Ramos (cell line): ENCODE results near the gene NCF4.

Experiments used
- in situ Hi-C: fragments of 300-500 bp; cut with MboI; formaldehyde crosslinking; loops from one replicate; pipeline ENCODE4 v1.14.3; 2022; ENCODE audit warnings: low sequenced_read_pairs; ENCODE audit not compliant: unreplicated experiment

The NCF4 gene

DNA sequence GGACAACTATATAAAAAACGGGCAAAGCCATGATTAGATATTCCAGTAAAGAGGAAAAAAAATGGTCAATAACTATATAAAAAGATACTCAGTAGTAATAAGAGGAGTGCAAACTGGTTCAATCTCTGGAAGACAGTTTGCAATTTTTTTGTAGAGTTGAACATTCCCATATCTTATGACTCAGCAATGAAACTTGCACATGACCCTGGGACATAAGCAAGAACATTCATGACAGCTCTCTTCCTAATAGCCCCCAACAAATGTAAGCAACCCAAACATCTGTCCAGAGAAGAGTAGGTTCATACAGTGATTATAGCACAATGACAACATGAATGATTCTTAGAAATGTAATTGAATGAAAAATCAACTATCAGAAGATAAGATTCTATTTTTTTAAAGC lies 30.8 kb downstream of the NCF4 start:
- in situ Hi-C loops = no loop called here

DNA sequence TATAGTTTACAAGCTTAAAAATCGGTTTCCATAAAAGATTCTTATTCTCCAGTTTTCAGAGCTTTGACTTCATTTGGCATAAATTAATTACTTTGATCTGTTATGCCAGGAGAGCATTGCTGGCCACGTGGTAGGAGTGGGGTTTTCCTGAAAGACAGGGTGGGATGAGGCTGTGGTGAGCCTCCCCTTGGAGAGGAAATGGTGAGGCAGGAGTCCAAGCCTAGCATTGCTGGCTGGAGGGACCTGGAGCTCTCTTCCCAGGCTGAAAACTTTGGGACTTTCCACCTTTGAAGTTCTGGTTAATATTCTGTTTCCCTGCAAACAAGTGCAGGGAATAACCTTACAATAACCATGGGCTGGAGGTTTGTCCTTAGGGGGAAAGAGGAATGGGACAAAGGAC lies 31.5 kb downstream of the NCF4 start:
- in situ Hi-C loops = no loop called here

- in situ Hi-C loops = no loop called here
Measured at GRCh38 chr22:36893262-36893661, 32.5 kb downstream of the NCF4 start.

DNA sequence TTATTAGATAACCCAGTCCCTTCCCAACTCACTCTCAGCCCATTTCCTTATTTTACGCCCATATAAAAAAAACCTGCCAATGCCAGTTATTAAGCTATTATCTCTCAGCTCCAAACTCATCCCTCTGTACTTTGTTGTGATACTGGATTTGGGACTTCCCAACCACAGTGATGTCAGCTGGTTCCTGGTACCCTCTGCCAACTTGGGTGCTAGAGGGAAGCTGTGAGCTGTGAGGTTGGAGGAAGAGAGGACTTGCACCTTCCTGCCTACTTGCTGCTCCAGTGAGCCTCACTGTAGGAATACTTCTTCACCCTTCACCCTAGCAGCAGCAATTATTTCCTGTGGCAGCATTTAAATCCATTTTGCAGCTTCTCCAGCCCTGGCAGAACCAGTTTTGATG lies 33.5 kb downstream of the NCF4 start:
- in situ Hi-C loops = no loop called here

DNA sequence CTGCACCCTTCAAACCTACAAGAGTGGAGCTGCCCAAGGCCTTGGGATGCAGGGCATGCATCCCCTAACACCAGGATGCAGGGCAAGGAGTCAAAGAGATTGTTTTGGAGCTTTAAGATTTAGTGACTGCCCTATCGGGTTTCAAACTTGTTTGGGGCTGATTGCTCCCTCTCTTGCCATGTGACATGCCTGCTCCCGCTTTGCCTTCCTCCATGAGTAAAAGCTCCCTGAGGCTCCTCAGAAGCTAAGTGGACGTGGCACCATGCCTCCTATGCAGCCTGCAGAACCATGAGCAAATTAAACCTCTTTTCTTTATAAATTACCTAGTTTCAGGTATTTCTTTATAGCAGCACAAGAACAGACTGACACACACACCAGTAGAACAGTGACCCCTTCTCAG lies 36.8 kb downstream of the NCF4 start:
- in situ Hi-C loops = no loop called here

DNA sequence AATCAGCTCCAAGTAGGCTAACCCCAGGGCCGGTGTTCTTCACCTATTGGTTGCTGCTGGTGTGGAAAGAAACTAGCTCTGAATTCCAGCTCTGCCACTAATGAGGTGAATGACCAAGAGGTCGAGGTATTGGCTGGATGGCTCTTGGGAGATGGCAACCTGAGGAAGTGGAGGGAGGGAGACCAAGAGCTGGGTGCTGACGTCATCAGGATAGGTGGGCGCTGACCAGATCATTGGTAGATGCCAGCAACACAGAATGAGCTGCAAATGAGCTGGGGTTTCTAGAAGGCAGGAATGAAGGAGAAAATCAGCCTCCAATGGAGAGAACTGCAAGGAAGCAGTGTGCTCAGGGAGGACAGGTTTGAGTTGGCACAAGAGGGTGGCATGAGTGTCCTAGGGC lies 37.9 kb downstream of the NCF4 start:
- in situ Hi-C loops = no loop called here

GRCh38 chr22:36899498-36899897 lies 38.7 kb downstream of the NCF4 start:
- in situ Hi-C loops = no loop called here

DNA sequence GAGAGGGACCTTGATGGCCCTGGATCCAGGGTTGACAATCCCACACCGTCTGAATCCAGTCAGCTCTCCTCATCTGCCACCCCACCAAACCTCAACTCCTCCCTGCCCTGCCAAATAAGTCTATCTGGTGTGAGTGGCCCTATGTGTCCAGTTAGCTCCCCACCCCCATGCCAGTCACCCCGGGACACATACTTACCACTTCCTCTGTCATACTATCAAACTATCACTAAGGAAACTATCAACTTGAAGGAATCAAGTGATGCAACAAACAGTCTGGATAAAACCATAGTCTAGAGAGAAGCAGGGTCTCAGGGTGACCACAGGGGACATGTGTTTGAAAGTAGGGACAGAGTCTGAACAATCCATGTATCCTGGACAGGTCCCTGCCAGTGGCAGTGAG lies 39.4 kb downstream of the NCF4 start:
- in situ Hi-C loops = no loop called here

GRCh38 chr22:36900880-36901279 lies 40.1 kb downstream of the NCF4 start:
- in situ Hi-C loops = no loop called here

DNA sequence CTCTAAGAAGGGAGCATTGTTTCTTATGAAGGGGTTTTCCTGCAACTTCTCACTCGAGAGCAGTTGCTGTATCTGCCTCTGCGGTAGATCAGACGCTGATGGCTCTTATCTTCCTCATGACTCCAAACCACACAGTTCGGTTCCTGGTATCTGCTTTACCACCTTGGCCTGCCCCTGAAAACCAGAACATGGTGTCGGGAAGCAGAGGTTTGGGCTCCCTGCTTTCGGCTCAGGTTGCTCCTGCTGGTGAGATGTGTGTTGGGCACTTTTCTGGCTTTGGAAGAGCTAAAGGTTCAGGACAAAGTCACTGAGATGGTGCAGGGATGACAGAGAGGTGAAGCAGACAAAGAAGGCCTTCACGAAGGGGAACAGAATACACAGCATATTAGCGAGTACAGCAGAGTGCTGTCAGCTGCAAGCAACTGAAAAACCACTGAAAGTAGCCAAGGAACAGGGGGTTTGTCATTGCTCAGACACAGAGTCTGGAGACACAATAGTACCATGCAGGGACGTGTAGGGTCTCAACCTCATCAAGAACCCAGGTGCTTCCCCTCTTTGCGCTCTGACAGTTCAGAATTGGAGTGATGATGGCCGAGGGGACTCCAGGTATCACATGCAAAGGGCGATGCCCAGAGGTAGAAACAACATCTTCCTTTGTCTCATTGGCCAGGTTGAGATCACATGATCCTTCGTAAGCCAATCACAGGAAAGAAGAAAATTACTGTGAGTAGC lies 40.8 kb downstream of the NCF4 start:
- in situ Hi-C loops = no loop called here

DNA sequence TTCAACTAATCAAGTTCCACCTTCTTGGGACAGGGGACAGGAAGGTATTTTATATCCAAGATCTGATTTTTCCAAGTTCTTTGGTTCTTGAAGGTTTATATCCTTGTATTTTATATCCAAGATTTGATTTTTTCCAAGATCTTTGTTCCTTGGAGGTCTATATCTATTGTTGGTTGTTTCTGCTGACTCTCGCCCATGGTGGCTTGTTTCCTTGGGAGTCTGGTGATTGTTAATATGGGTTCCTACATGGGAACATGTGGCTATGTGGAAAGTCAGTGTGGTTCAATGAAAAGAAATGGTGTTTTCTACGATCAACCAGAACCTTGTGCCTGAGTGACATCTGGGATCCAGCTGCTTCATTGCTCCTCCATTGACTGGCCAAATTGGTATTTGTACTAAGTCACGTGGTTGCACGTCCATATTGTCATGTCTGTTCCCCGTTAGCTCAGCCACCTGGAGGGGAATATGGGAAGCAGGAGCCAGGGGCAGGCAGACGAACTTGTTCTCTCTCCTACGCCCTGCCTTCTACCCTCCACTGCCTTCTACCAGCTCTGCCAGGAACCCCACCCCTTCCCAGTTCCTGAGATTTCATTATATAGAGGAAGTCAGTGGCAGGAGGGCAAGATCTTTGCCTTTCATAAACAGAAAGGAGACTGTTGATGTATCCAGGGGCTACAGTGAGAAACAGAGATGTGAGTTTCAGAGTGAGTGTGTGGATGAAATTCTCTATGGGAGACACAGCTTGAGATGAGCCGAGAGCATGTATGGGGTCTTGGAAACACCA lies 41.5 kb downstream of the NCF4 start:
- in situ Hi-C loops = no loop called here

- in situ Hi-C loops = no loop called here
Measured at GRCh38 chr22:36904260-36904880, 43.6 kb downstream of the NCF4 start.

- in situ Hi-C loops = no loop called here
Measured at GRCh38 chr22:36907253-36908195, 46.7 kb downstream of the NCF4 start.

- in situ Hi-C loops = no loop called here
Measured at GRCh38 chr22:36910461-36910860, 49.7 kb downstream of the NCF4 start.

GRCh38 chr22:36911887-36912661 lies 51.3 kb downstream of the NCF4 start:
- in situ Hi-C loops = no loop called here

GRCh38 chr22:36912694-36913426 lies 52.1 kb downstream of the NCF4 start:
- in situ Hi-C loops = no loop called here

- in situ Hi-C loops = no loop called here
Measured at GRCh38 chr22:36913427-36914389, 52.9 kb downstream of the NCF4 start, which contains the start of gene CSF2RB. Gene CSF2RB, plus strand, starts transcription at chr22:36913628. Its CDS starts 8,580 bp downstream, at chr22:36922208.

- in situ Hi-C loops = no loop called here
Measured at GRCh38 chr22:36914390-36914752, 53.6 kb downstream of the NCF4 start.
